K562 (cell line): ENCODE results near the gene CHN2.

ENCODE experiments used
- CHD2 ChIP-seq: IDR thresholded peaks from 2 replicates; pipeline ENCODE4 v1.6.1; 2011; ENCODE audit warnings: low read depth, low read length
- POLR2AphosphoS5 ChIP-seq: IDR thresholded peaks from 2 replicates; pipeline ENCODE4 v1.6.1; 2011; ENCODE audit warnings: mild to moderate bottlenecking, low read depth, low read length, moderate library complexity; ENCODE audit not compliant: control insufficient read depth, insufficient read depth
- ZNF589 ChIP-seq: fragments of 200-800 bp; sonication (Bioruptor generic); IDR thresholded peaks from 2 replicates; pipeline ENCODE4 v1.6.1; 2016; ENCODE audit warnings: low read depth, missing genetic modification characterization, missing compliant biosample characterization

- TF ChIP-seq ZNF589 (no peak), POLR2AphosphoS5 (no peak), CHD2 (no peak)
These were observed 202.0 kb downstream of the CHN2 start for GRCh38 chr7:29396563-29396962.
